Vagina (tissue), 2 donors: ENCODE data around the gene CSNK2A2. TPM values are rescaled to one million over a fixed set of nuclear protein-coding genes. Genes with fewer than 3 reads are reported as not detected.
A peak's percentile ranks its signal among the peaks of the same experiment; 100 is the strongest.

Source experiments
- DNase-seq, 2 donors: peaks; one replicate each; pipeline ENCODE4 v3.0.0-alpha.2; 2017; ENCODE audit errors: extremely low spot score in 2 of 2
- H3K27ac ChIP-seq: fragments of 200-600 bp; sonication (generic); one replicate; pipeline ENCODE4 v1.5.1; 2019
- H3K27me3 ChIP-seq: fragments of 200-600 bp; sonication (generic); one replicate; pipeline ENCODE4 v1.5.1; 2019
- H3K36me3 ChIP-seq, 2 donors: fragments of 200-600 bp; sonication (generic); one replicate each; pipeline ENCODE4 v1.5.1; 2017 to 2019
- H3K4me1 ChIP-seq: fragments of 200-600 bp; sonication (generic); one replicate; pipeline ENCODE4 v1.5.1; 2019
- H3K4me3 ChIP-seq, 2 donors: fragments of 200-600 bp; sonication (generic); 1 replicate in 1 of 2; 2 replicates in 1 of 2; pipeline ENCODE4 v1.5.1; 2016 to 2019
- H3K9me3 ChIP-seq: fragments of 200-600 bp; sonication (generic); one replicate; pipeline ENCODE4 v1.5.1; 2019
- POLR2A ChIP-seq, 2 donors: fragments of 450-650 bp; IDR thresholded peaks; one replicate each; pipeline ENCODE4 v1.6.1; 2017; ENCODE audit warnings: antibody characterized with exemption in 2 of 2, mild to moderate bottlenecking in 2 of 2, moderate library complexity in 2 of 2
- POLR2AphosphoS5 ChIP-seq, 2 donors: sonication (generic); formaldehyde crosslinking; IDR thresholded peaks; one replicate each; pipeline ENCODE4 v1.9.0; 2017; ENCODE audit warnings: antibody characterized with exemption in 2 of 2, mild to moderate bottlenecking in 2 of 2, low read depth in 1 of 2; ENCODE audit not compliant: insufficient read depth in 1 of 2
- intact Hi-C: fragments of 100-400 bp; cut with DNase I; formaldehyde crosslinking; loops from one replicate; pipeline ENCODE4 v1.15.1; 2023
- total RNA-seq: library from RNA; depleted of rRNA; stranded (reverse); fragments of >200 nt; gene quantifications from one replicate; pipeline ENCODE4 v1.2.3, GENCODE V29; 2016
- TF ChIP-seq, protein P1 (sequence below), 3 experiments: fragments of 450-650 bp in 2 of 3; fragments of 200-600 bp in 1 of 3; sonication (generic) in 1 of 3; IDR thresholded peaks; one replicate each; pipeline ENCODE4 v1.5.1; 2017 to 2019; ENCODE audit warnings: antibody characterized with exemption in 3 of 3, mild to moderate bottlenecking in 2 of 3, moderate library complexity in 2 of 3

CSNK2A2 gene
- total RNA-seq, 1 donor from 2014 or later = 28.5 TPM

DNA sequence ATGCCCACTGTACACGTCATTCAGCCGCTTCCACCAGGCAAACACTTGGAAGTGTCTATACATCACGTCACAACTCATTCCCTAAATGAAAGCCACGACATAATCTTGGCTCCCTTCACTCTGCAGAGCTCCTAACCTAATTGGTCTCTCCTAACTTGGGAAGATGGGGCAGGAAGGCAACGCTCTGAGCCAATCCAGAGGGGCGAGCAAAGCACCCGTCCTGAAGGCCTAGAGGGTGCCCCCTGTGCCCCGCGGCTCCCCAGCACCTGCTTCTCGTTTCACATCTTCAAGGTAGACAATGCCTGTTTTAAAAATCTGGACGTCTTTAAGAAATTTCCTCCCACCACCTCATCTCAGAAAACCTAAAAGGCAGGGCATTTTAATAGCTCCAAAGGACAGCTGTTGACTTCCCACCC, 1.0 kb downstream of the CSNK2A2 start:
- Histone ChIP-seq H3K4me1 (peaks cover 32% of the 10 kb centered on the region), H3K9me3 (no peaks in the 10 kb centered on the region), H3K27me3 (no peaks in the 10 kb centered on the region), H3K4me3 (peak overlapping the region; percentile 83 to 89), H3K36me3 (peaks cover 0 to 43% of the 10 kb centered on the region in 2 donors), H3K27ac (peak overlapping the region; percentile 33)
- intact Hi-C loops = no loop called here
- DNase-seq = no peak
- TF ChIP-seq, protein P1, sequence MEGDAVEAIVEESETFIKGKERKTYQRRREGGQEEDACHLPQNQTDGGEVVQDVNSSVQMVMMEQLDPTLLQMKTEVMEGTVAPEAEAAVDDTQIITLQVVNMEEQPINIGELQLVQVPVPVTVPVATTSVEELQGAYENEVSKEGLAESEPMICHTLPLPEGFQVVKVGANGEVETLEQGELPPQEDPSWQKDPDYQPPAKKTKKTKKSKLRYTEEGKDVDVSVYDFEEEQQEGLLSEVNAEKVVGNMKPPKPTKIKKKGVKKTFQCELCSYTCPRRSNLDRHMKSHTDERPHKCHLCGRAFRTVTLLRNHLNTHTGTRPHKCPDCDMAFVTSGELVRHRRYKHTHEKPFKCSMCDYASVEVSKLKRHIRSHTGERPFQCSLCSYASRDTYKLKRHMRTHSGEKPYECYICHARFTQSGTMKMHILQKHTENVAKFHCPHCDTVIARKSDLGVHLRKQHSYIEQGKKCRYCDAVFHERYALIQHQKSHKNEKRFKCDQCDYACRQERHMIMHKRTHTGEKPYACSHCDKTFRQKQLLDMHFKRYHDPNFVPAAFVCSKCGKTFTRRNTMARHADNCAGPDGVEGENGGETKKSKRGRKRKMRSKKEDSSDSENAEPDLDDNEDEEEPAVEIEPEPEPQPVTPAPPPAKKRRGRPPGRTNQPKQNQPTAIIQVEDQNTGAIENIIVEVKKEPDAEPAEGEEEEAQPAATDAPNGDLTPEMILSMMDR (IDR thresholded peaks at IDR 0.05) = no peak
- no peak for TF ChIP-seq POLR2A (IDR thresholded peaks at IDR 0.05)
- TF ChIP-seq POLR2AphosphoS5 (IDR thresholded peaks at IDR 0.05; ENCODE audit: insufficient read depth in 1 of 2, low read depth in 1 of 2) = no peak

DNA sequence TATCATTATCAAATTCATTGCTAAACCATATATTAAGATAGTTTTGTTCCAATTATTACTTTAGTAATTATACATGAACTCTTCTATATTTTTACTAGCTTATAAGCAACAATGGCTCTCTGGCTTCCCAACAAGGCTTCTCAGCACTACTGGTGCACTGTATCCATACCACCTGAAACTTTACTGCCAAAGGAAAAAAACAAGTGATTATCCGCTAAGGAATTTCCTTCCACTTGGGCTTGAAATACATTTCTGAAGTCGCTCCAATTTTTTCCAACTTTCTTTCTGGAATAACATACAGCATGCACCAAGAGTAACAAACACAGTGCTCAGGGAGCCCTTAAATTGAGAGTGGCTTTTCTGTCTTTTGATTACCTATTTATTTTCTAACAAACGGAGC, 2.1 kb downstream of the CSNK2A2 start:
- no peaks in the 10 kb centered on the region for H3K9me3 ChIP-seq
- no peak overlapping the region for H3K27ac ChIP-seq
- H3K27me3 ChIP-seq = no peaks in the 10 kb centered on the region
- DNase-seq = no peak
- no peak for TF ChIP-seq POLR2A (IDR thresholded peaks at IDR 0.05)
- TF ChIP-seq, protein P1 (IDR thresholded peaks at IDR 0.05) = no peak
- TF ChIP-seq POLR2AphosphoS5 (IDR thresholded peaks at IDR 0.05; ENCODE audit: insufficient read depth in 1 of 2, low read depth in 1 of 2) = no peak
- intact Hi-C loops = no loop called here
- peaks cover 0 to 46% of the 10 kb centered on the region in 2 donors for H3K36me3 ChIP-seq
- H3K4me3 ChIP-seq = no peak overlapping the region
- peaks cover 32% of the 10 kb centered on the region for H3K4me1 ChIP-seq

DNA sequence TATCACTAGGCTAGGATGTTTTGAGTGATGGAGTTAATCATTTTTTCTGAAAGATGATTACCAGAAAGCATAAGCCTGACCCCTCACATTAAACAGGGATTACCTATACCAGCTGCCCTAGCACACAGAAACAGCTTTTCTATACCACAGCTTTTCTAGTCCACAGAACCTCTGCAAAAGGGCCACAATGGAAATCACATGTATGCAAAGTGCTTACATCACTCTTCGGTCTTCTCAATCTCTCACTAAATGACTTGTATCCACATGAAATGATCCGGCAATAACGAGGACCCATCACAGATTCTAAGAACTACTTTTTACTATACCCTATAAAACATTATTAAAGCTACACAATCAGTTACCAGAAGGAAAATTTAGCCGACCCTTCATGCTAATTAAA, 2.6 kb downstream of the CSNK2A2 start:
- TF ChIP-seq POLR2A (IDR thresholded peaks at IDR 0.05) = no peak
- TF ChIP-seq, protein P1 (IDR thresholded peaks at IDR 0.05) = no peak
- no peak for TF ChIP-seq POLR2AphosphoS5 (IDR thresholded peaks at IDR 0.05; ENCODE audit: insufficient read depth in 1 of 2, low read depth in 1 of 2)
- Histone ChIP-seq H3K4me1 (peaks cover 32% of the 10 kb centered on the region), H3K27ac (no peak overlapping the region), H3K9me3 (no peaks in the 10 kb centered on the region), H3K4me3 (no peak overlapping the region), H3K27me3 (no peaks in the 10 kb centered on the region), H3K36me3 (peaks cover 0 to 50% of the 10 kb centered on the region in 2 donors)
- no peak for DNase-seq
- intact Hi-C loops = no loop called here

DNA sequence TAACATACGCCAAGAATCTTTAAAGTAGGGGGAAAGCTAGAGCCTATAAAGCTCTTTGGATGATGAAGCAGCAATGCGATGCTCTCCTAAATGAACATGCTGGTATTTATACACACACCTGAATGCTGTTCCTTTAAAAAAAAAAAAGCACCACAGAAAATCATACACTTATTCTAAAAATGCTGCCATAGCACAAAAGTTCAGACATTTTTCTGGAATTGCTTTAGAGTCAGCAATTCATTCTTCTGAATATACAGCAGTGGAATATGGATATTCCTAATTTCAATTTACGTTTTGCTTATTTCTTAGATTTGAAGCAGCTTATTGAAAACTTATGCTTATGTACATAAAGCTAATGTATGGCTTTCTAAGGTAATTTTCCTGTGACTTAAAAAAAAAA, 3.1 kb downstream of the CSNK2A2 start:
- no peak for DNase-seq
- intact Hi-C loops = no loop called here
- TF ChIP-seq POLR2AphosphoS5 (IDR thresholded peaks at IDR 0.05; ENCODE audit: insufficient read depth in 1 of 2, low read depth in 1 of 2) (no peak), POLR2A (IDR thresholded peaks at IDR 0.05) (no peak)

DNA sequence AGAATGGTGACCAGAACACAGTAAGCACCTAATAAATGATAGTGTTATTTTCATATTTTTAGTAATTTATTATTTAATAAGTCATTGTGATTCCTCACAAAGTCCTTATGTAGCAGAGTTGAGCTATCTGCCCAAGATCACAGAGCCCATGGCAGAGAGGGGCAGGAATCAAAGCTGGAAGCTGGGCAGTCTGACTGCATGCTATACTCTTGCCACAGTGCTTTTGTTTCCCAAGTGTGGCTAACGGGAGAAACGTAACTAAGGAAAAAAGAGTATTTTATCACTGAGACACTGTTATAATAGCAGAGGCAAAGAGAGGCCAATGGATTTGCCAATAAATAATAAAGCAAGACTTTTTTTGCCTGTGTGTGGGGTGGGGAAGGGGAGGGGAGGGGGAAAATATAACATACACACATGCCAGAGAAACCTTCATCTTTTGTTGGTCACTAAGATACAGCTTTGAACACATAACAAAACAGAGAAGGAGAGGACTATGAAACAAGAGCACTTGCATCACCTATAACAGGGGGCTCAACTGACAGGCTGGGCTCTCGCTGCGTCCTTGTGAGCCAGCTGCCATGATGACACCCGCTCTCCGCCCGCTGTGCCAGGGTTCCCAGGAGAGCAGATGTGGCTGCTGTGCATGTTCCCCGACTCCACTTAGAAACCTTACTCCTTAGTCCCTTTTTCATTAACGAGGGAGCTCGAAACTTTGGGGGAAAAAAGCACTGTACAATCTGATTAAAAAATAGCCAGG, 10.1 kb downstream of the CSNK2A2 start:
- DNase-seq = no peak
- Histone ChIP-seq H3K27me3 (no peaks in the 10 kb centered on the region), H3K36me3 (peaks cover 0 to 79% of the 10 kb centered on the region in 2 donors), H3K4me1 (no peaks in the 10 kb centered on the region), H3K27ac (no peak overlapping the region), H3K4me3 (no peak overlapping the region), H3K9me3 (no peaks in the 10 kb centered on the region)
- TF ChIP-seq, protein P1 (IDR thresholded peaks at IDR 0.05) = no peak
- TF ChIP-seq POLR2AphosphoS5 (IDR thresholded peaks at IDR 0.05; ENCODE audit: insufficient read depth in 1 of 2, low read depth in 1 of 2) = no peak
- no peak for TF ChIP-seq POLR2A (IDR thresholded peaks at IDR 0.05)
- intact Hi-C loops = no loop called here

More for the DNA sequence above, 3.1 kb downstream of the CSNK2A2 start:
- Histone ChIP-seq H3K27me3 (no peaks in the 10 kb centered on the region), H3K9me3 (no peaks in the 10 kb centered on the region), H3K4me1 (peaks cover 32% of the 10 kb centered on the region), H3K4me3 (no peak overlapping the region), H3K27ac (no peak overlapping the region), H3K36me3 (peaks cover 0 to 55% of the 10 kb centered on the region in 2 donors)
